ENCODE measurements around the gene WIPF2. TPM values are rescaled to one million over a fixed set of nuclear protein-coding genes. Genes with fewer than 3 reads are reported as not detected.

The WIPF2 gene
- total and polyA plus RNA-seq, 2 donors from 2014 or later: 9.9 to 36.4 TPM

- intact Hi-C loops (cut with DNase I): no loop called here
Measured at GRCh38 chr17:40322358-40323315, 103.5 kb downstream of the WIPF2 start.

GRCh38 chr17:40323391-40324381 lies 104.6 kb downstream of the WIPF2 start:
- DNase-seq: peak in 2 of 5 donors; percentile 56 to 87
- Histone ChIP-seq H3K36me3 (ENCODE audit: control insufficient read depth in 2 of 3, insufficient read depth in 3 of 3, low read length in 3 of 3) (no peaks in the 10 kb centered on the region), H3K9ac (ENCODE audit: low read length in 3 of 3) (peak overlapping the region in 1 of 3 donors; percentile 56), H3K9me3 (ENCODE audit: control insufficient read depth in 2 of 3, insufficient read depth in 1 of 3, low read length in 3 of 3) (no peaks in the 10 kb centered on the region), H3K4me1 (ENCODE audit: control insufficient read depth in 2 of 3, insufficient read depth in 2 of 3, low read depth in 1 of 3, low read length in 3 of 3) (peaks cover 0 to 80% (median 78%) of the 10 kb centered on the region in 3 donors), H3K4me3 (ENCODE audit: low read length in 3 of 3) (peak overlapping the region in 2 of 3 donors; percentile 32 to 79), H3K27me3 (ENCODE audit: control insufficient read depth, insufficient read depth, low read length) (no peaks in the 10 kb centered on the region), H3K27ac (ENCODE audit: low read depth in 2 of 2, low read length in 2 of 2) (peak overlapping the region; percentile 94 to 95)
- TF ChIP-seq CTCF (IDR thresholded peaks at IDR 0.05; ENCODE audit: borderline replicate concordance, extremely low read depth, insufficient read depth): no peak
- FAIRE-seq: no peak
- intact Hi-C loops (cut with DNase I): no loop called here

More at GRCh38 chr17:40322358-40323315, 103.5 kb downstream of the WIPF2 start:
- H3K4me3 ChIP-seq (ENCODE audit: low read length in 3 of 3): peak overlapping the region; percentile 21 to 79 (median 39)
- peak overlapping the region in 2 of 3 donors; percentile 20 to 73 for H3K9ac ChIP-seq (ENCODE audit: low read length in 3 of 3)
- H3K27me3 ChIP-seq (ENCODE audit: control insufficient read depth, insufficient read depth, low read length): no peaks in the 10 kb centered on the region
- peaks cover 0 to 76% (median 72%) of the 10 kb centered on the region in 3 donors for H3K4me1 ChIP-seq (ENCODE audit: control insufficient read depth in 2 of 3, insufficient read depth in 2 of 3, low read depth in 1 of 3, low read length in 3 of 3)
- DNase-seq (peak; percentile 83 to 94 (median 89)), FAIRE-seq (no peak)
- no peak for TF ChIP-seq CTCF (IDR thresholded peaks at IDR 0.05; ENCODE audit: borderline replicate concordance, extremely low read depth, insufficient read depth)
- H3K27ac ChIP-seq (ENCODE audit: low read depth in 2 of 2, low read length in 2 of 2): peak overlapping the region; percentile 94 to 95
- H3K9me3 ChIP-seq (ENCODE audit: control insufficient read depth in 2 of 3, insufficient read depth in 1 of 3, low read length in 3 of 3): no peaks in the 10 kb centered on the region
- no peaks in the 10 kb centered on the region for H3K36me3 ChIP-seq (ENCODE audit: control insufficient read depth in 2 of 3, insufficient read depth in 3 of 3, low read length in 3 of 3)

- intact Hi-C loops (cut with DNase I): no loop called here
- Histone ChIP-seq H3K9ac (ENCODE audit: low read length in 3 of 3) (peak overlapping the region in 1 of 3 donors; percentile 62), H3K4me1 (ENCODE audit: control insufficient read depth in 2 of 3, insufficient read depth in 2 of 3, low read depth in 1 of 3, low read length in 3 of 3) (peaks cover 0 to 88% (median 73%) of the 10 kb centered on the region in 3 donors), H3K27me3 (ENCODE audit: control insufficient read depth, insufficient read depth, low read length) (no peaks in the 10 kb centered on the region), H3K27ac (ENCODE audit: low read depth in 2 of 2, low read length in 2 of 2) (peak overlapping the region; percentile 52 to 60), H3K36me3 (ENCODE audit: control insufficient read depth in 2 of 3, insufficient read depth in 3 of 3, low read length in 3 of 3) (no peaks in the 10 kb centered on the region), H3K4me3 (ENCODE audit: low read length in 3 of 3) (no peak overlapping the region), H3K9me3 (ENCODE audit: control insufficient read depth in 2 of 3, insufficient read depth in 1 of 3, low read length in 3 of 3) (no peaks in the 10 kb centered on the region)
- no peak for TF ChIP-seq CTCF (IDR thresholded peaks at IDR 0.05; ENCODE audit: borderline replicate concordance, extremely low read depth, insufficient read depth)
- DNase-seq: peak in 2 of 5 donors; percentile 40 to 48
- no peak for FAIRE-seq
Measured at GRCh38 chr17:40325156-40326013, 106.3 kb downstream of the WIPF2 start.
